HG03521 (cell line): Measurements from ENCODE around the gene APP.

Source experiments
- ATAC-seq: cut with Tn5 transposase; IDR thresholded peaks from one replicate; pipeline ENCODE4 v1.9.1; 2021; ENCODE audit warnings: mild to moderate bottlenecking, moderate library complexity; ENCODE audit not compliant: unreplicated experiment

APP gene

GRCh38 chr21:25985990-25986389 lies 184.6 kb downstream of the APP start:
- ATAC-seq, result no peak

GRCh38 chr21:25984538-25984937 lies 186.0 kb downstream of the APP start:
- no peak for ATAC-seq

DNA sequence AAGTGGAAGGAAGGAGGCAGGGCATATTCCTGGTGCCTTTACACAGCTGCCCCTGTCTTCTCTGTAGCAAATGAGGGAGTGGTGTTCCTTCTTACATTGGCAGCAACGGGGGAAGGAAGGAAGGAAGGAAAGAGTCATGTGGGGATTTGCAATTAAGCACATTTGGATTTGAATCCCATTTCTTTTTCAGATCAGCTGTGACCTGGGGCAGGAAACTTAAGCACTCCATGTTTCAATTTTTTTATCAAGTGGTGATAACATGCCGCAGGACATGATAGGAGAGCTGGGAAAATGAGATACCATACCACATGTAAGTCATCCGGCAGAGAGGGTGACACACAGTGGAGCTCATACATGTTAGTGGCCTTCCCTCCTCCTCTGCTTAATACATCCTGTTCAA lies 186.8 kb downstream of the APP start:
- no peak for ATAC-seq

GRCh38 chr21:25980710-25981109 lies 189.9 kb downstream of the APP start:
- ATAC-seq, result no peak

DNA sequence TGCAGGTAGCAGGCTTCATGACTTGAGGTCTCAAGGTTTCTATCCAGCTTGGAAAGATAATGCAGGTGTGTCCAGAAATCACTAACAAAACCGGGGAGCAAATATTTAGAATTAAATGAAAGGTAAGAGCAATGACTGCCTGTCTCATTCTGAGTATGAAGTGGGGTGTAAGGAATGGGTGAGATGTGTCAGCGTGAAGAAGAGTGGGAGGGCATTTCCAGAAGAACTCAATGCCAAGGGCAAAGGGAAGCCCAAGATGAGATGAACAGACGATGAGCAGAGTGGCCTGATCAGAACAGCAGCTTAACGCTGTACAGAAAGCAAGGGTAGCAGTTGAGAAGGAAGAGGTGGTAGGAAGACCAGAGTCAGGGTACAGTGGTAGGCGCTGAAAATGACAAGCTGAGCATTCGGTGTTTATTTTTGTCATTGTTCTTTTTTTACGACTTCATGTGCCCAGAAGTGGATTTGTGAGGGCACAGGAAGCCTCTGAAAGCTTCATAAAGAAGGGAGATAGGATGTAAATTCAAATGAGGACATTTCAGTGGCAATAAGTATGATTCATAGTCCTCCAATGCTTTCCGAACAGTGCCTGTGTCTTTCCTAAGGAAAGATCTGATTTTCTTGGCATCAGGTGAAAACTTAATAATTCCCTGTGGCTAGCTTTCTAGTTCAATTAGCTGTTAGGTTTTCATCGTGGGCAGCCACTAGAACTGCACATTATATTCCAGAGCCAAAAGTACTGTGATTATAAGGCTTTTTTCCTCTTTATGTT lies 190.5 kb downstream of the APP start:
- ATAC-seq, result no peak

GRCh38 chr21:25977068-25977611 lies 193.4 kb downstream of the APP start:
- no peak for ATAC-seq

DNA sequence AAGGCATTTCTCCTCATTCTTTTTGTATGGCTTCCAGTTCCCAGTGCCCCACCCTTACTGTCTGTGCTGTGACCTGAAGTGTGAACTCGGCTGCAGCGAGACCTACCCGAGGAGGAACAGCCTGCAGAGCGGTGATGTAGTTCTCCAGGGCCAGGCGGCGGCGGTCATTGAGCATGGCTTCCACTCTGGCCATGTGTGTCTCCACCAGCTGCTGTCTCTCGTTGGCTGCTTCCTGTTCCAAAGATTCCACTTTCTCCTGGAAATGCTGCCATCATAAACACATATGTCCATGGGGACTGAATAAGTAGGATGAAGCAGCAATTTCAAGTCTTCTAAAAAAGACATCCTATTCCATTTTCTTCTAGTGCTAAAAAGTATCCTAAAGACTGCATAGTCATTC lies 195.6 kb downstream of the APP start:
- no peak for ATAC-seq

DNA sequence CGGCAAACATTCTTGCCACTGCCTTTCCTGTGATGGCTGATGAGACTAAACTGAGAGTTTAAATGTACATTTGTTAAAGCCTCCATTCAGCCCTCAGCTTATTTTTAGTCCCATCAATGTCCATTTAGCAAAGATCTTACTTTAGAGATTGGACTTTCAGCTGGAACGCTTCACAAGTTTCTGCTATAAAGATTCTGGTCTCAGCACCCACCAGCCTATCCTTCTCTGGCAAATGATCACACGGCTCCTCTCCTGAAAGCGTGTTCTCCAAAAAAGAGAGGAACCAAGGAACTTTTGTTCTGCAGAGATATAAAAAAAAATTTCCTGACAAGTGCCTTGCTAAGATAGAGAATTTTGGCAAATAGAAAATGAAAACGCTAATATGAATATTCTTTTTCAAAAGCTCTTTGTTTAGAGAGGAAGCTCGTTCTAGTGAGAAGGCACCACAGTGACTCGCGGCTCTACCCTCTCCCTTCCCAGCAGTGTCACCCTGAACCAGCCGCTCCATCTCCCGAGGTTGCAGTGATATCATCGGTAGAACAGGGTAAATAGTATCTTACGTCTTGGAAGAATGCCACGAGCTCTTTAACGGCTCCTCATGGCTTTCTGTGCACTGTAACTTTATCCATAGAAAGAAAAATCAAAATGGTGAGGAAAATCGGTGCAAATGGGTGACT lies 200.2 kb downstream of the APP start:
- ATAC-seq, result no peak

- peak; percentile 33 for ATAC-seq
Measured at GRCh38 chr21:25967901-25968438, 202.6 kb downstream of the APP start.

- ATAC-seq, result peak; percentile 90
Measured at GRCh38 chr21:25967181-25967900, 203.2 kb downstream of the APP start.

DNA sequence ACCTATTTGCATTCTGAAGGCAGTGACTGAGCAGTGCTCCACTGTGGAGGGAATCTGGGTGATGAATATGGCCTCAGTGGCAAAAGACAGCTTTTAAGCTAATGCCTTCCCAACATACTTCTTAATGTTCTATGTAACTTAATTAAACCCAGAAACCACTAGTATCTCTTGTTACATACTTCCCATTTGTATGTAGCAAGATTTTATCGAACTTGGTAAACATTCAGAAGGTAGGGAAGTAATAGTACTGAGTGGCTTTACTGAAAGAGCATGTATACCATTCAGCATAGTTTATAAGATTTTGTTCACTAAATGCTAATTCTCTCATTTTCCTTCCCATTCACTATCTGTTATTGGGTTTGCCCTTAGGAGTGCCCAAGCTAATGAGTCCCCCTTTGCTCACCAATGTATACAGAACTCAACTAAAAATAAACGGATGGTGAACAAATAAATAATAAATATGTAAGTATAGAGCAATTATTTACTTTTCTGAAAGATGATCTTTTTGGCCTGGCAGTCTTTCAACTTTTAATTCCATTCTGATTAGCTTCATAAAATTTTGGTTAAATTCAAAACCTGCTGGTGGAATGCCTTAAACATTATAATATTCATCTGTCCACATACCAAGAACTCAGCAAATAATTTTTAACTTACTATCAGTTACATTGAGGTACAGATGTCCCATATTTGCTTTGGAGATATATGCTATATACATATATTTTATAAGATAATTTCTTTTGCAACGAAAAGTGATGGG lies 204.4 kb downstream of the APP start:
- ATAC-seq, result no peak

GRCh38 chr21:25964926-25965325 lies 205.6 kb downstream of the APP start:
- ATAC-seq, result no peak

GRCh38 chr21:25964015-25964414 lies 206.6 kb downstream of the APP start:
- no peak for ATAC-seq

- no peak for ATAC-seq
Measured at GRCh38 chr21:25963181-25963580, 207.4 kb downstream of the APP start.

DNA sequence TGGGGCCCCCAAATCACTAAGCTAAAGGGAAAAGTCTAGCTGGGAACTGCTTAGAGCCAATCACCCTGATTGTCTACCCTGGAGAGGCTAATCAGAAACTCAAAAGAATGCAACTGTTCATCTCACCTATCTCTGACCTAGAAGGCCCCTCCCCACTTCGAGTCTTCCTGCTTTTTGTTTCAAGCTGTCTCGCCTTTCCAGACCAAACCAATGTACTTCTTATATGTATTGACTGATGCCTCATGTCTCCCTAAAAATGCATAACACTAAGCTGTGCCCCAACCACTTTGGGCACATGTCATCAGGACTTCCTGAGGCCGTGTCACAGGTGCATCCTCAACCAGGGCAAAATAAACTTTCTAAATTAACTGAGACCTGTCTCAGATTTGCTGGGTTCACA lies 209.5 kb downstream of the APP start:
- no peak for ATAC-seq

DNA sequence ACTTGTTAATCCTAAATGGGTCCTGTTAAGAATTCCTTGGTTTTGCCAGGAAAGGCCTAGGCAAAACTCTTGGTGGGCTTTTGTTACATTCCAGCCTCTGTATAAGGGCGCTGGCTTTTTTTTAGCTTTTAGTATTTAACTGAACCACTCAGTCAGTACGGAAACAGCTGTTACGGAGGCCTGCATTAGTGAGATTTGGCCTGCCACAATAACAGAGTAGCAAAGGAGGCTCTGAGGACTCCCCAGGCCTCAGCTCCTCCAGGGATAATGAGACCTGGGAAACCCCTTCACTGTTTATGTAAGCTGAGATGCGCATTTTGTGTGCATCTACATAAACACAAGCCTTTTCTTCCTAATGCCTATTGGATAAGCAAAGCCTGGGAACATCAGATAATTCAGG lies 210.2 kb downstream of the APP start:
- ATAC-seq, result no peak

DNA sequence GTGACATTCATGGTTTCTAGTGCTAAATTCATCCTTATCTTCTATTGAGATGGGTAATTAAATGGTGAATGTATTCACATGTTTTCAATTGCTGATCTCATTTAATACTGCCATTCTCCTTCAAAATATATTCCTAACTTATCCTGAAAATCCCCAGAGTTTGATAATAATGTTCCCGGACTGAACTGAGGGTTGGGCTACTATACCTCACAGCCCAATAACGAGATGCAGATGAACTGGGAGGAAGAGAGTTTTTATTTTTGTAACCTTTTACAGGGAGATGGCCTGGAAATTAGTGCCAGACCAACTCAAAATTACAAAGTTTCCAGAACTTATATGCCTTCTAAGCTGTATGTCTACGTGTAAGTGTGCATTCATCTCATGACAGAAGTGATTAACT lies 210.8 kb downstream of the APP start:
- ATAC-seq, result no peak

DNA sequence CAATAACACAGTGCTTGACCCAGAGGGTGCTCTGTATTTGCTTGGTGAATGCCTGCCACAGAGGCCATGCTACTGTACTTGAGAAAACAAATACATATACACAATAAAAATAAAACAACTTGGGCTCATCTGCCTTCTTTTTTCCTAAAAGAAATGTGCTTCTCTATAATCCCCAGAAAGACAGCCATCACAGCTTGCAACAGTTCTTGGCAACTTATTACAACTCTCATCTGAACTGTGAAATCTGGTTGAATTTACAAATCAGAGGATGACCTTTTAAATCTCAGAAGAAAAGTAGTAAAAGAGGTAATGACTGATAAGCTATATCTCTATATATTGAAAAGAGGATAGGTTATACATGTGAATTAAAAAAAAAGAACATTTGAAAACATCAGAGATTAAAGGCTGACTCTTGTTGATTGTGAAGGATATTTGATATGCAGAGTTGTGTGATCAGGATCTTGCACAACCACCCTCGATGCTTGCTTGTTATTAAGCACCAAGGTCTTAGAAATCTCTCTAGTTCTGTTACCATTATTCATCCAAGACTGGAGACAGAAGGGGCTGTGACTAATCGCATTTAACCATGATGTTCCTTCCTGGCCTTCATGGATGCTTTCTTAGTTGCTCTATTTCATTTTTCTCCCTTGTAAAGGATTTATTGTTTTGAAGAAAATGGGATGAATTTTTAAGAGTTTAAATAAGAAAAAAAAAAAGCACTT lies 213.4 kb downstream of the APP start:
- no peak for ATAC-seq

DNA sequence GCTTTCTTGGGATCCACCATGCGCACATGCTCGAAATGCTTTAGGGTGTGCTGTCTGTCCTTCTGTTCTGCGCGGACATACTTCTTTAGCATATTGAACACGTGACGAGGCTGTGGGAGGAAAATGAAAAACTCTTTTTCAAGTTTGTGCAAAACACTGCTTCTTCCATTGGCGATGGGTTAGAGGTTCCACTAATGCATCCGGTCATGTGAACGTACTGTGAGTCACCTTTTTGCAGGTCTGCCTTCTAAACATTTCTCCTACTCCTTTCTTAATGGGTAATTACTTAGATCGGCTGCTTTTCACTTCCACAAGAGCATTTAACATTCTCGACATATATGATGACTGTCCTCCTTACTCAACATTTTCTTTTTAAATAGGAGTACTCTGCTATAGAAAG lies 214.9 kb downstream of the APP start:
- ATAC-seq, result no peak

DNA sequence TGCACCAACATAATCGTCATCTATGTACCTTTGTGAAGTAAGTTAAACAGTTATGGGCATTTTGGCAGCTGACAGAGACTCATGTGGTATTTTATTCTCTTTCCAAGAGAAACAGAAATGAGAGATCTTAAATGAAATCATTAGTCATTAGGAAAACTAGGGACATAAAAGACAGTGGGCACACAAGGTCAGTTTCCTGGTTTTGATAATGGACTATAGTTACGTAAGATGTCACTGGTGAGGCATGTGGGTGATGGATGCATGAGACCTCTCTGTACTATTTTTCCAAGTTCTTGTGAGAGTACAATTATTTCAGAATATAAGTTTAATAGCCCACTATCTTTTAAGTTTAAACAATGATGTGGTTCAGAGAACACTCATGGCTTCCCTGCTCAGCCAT lies 216.9 kb downstream of the APP start:
- ATAC-seq, result no peak
